ENCODE measurements around the gene MRAS.

- no peak for TF ChIP-seq EZH2 (IDR thresholded peaks at IDR 0.05; ENCODE audit: borderline replicate concordance, low read length)
- peak in 1 of 2 donors; percentile 37 for TF ChIP-seq CTCF (conservative IDR thresholded peaks at IDR 0.05 in 1 of 2, IDR thresholded peaks at IDR 0.05 in 1 of 2; ENCODE audit: extremely low read depth in 1 of 2, insufficient read depth in 1 of 2, low read depth in 1 of 2, low read length in 2 of 2)
These were observed at the start of gene MRAS for GRCh38 chr3:138347960-138348753.

Data from mammary epithelial cell (primary cell).